ENCODE data around the gene TM9SF2. TPM values are rescaled to one million over a fixed set of nuclear protein-coding genes. Genes with fewer than 3 reads are reported as not detected.
"Not testable (repeated sequence)": the region's sequence is repeated elsewhere in the genome, so short reads cannot be mapped to it uniquely, and the experiment has no call there.

Gene TM9SF2
- polyA plus RNA-seq, 1 donor, result 233 TPM

DNA sequence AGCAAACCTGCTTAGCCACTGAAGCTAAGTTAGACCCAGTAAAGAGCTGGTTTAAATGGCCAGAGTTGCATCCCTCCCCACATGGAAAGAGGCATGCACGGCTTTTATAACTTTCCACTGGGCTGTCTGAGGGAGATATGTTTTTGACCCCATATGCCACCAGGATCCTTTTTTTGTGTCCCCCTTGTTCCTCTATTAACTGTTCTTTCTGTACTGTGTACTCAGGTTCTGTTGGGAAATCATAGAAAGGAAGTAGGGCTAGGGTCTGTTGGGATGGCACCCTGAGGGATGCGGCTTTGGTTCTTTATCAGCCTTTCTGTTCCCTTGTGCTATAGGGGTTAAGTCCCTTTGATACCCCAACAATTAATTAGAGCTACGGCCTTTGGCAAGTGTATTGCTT is 12.2 kb upstream of the TM9SF2 start:
- DNase-seq, result no peak
- no peaks in the 10 kb centered on the region for H3K27me3 ChIP-seq (ENCODE audit: control insufficient read depth, insufficient read depth, low read length)
- no peak overlapping the region for H3K27ac ChIP-seq (ENCODE audit: low read length)
- H3K4me3 ChIP-seq (ENCODE audit: low read length), result no peak overlapping the region
- no peaks in the 10 kb centered on the region for H3K9me3 ChIP-seq (ENCODE audit: control insufficient read depth, low read depth, low read length)
- no peaks in the 10 kb centered on the region for H3K36me3 ChIP-seq (ENCODE audit: control insufficient read depth, insufficient read depth, low read length)
- WGBS (ENCODE audit: insufficient coverage, low lambda C conversion rate), result no CpG with 5 or more reads among the region's 3 CpGs
- H3K4me1 ChIP-seq (ENCODE audit: control insufficient read depth, insufficient read depth, low read length), result no peaks in the 10 kb centered on the region

- H3K4me1 ChIP-seq (ENCODE audit: control insufficient read depth, insufficient read depth, low read length); H3K4me3 ChIP-seq (ENCODE audit: low read length); H3K36me3 ChIP-seq (ENCODE audit: control insufficient read depth, insufficient read depth, low read length); DNase-seq; H3K9me3 ChIP-seq (ENCODE audit: control insufficient read depth, low read depth, low read length); H3K27me3 ChIP-seq (ENCODE audit: control insufficient read depth, insufficient read depth, low read length); H3K27ac ChIP-seq (ENCODE audit: low read length): not testable (repeated sequence)
- WGBS (ENCODE audit: insufficient coverage, low lambda C conversion rate), result no CpG with 5 or more reads among the region's 3 CpGs
Observed at GRCh38 chr13:99491750-99492149, 9.5 kb upstream of the TM9SF2 start.

DNA sequence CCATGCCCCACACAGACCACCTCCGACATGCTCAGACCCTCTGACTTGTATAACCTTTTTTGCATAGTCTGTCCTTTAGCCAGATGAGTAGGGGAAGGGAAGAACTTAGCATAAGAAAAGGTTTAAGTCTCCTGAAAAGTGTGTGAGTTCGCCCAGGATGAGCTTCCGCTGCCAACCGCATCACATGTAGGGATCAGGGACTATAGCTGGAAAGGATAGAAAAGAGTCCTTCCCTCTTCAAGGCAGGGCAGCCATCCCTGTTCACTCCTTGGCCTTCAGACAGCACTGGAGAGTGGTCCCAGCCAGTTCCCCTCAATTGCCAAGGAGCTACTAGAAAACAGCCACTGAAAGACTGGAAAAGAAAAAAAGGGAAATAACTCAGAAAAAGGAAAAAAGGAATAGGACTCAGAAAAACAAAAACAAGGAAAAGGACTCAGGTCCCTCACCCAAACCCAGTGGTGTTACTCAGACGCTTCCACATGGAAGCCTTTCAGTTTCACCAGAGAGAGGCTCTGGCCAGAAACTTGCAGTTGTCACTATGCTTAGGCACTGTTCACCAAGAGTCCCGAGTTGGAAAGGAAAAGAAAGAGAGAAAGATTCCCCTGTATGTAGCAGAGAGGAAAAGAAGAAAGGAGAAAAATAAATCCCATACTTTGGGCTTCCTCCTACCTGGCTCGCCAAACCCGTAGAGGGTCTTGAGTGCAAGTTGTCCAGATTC is 5.6 kb upstream of the TM9SF2 start:
- peaks cover 8% of the 10 kb centered on the region for H3K4me1 ChIP-seq (ENCODE audit: control insufficient read depth, insufficient read depth, low read length)
- no peaks in the 10 kb centered on the region for H3K27me3 ChIP-seq (ENCODE audit: control insufficient read depth, insufficient read depth, low read length)
- 100% methylated on average over 2 of the region's 8 CpGs for WGBS (ENCODE audit: insufficient coverage, low lambda C conversion rate)
- DNase-seq, result no peak
- H3K36me3 ChIP-seq (ENCODE audit: control insufficient read depth, insufficient read depth, low read length), result no peaks in the 10 kb centered on the region
- H3K4me3 ChIP-seq (ENCODE audit: low read length), result no peak overlapping the region
- H3K27ac ChIP-seq (ENCODE audit: low read length), result no peak overlapping the region
- H3K9me3 ChIP-seq (ENCODE audit: control insufficient read depth, low read depth, low read length), result no peaks in the 10 kb centered on the region

- Histone ChIP-seq H3K4me3 (ENCODE audit: low read length) (no peak overlapping the region), H3K27me3 (ENCODE audit: control insufficient read depth, insufficient read depth, low read length) (no peaks in the 10 kb centered on the region), H3K4me1 (ENCODE audit: control insufficient read depth, insufficient read depth, low read length) (peaks cover 8% of the 10 kb centered on the region), H3K27ac (ENCODE audit: low read length) (no peak overlapping the region), H3K36me3 (ENCODE audit: control insufficient read depth, insufficient read depth, low read length) (no peaks in the 10 kb centered on the region), H3K9me3 (ENCODE audit: control insufficient read depth, low read depth, low read length) (no peaks in the 10 kb centered on the region)
- DNase-seq, result peak in 1 of 2 donors; percentile 14
- 80% methylated on average over 1 of the region's 12 CpGs for WGBS (ENCODE audit: insufficient coverage, low lambda C conversion rate)
Observed at GRCh38 chr13:99496184-99497142, 4.8 kb upstream of the TM9SF2 start.

DNA sequence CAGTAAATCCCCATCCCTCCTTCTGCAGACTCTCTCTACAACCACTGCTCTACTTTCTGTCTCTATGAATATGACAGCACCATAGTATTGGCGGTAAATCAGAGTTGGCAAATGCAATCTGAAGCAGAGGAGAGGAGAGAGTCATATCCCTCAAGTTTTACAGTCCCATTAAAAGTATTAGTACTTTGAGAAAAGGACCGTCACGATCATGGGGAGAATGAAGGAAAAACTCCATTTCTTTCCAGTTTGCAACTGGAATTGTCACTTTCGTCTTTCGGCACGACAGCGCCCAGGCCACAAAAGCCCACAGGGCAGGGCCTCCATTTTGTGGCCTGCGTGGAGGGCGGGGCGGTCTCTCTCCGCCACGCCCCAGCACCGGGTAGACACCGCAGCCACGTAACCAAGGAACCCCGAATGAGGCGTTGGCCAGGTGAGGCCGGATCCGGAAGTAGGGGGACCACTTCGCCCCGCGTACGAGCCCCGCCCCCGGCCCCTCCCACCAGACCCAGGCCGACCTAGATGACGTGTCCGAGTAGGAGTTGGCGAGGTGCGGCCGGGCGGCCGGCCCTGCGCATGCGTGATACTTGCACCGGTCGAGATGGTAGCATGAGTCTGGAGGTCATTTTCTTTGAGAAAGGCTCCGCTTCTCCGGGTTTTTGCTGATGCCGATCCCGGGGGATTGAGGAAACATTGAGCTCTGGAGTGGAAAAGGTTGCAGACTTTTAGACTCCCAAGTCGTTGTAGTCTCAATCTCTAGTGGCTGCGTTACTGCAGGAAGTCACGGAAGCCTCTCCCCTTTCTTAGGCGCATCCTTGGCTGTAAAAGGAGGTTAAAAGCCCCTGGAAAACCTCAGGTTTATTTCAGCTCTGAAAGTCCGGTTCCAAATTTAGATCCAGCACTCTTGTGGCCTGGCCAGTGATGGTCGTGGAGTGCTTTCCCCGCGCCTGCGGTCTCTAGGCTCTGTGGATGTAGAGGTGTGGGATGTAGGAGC is 2.8 kb upstream of the TM9SF2 start:
- Histone ChIP-seq H3K36me3 (ENCODE audit: control insufficient read depth, insufficient read depth, low read length) (no peaks in the 10 kb centered on the region), H3K9me3 (ENCODE audit: control insufficient read depth, low read depth, low read length) (no peaks in the 10 kb centered on the region), H3K27ac (ENCODE audit: low read length) (peak overlapping the region; percentile 91), H3K4me3 (ENCODE audit: low read length) (peak overlapping the region; percentile 53), H3K4me1 (ENCODE audit: control insufficient read depth, insufficient read depth, low read length) (peaks cover 8% of the 10 kb centered on the region), H3K27me3 (ENCODE audit: control insufficient read depth, insufficient read depth, low read length) (no peaks in the 10 kb centered on the region)
- DNase-seq, result peak; percentile 99
- no CpG with 5 or more reads among the region's 50 CpGs for WGBS (ENCODE audit: insufficient coverage, low lambda C conversion rate)

DNA sequence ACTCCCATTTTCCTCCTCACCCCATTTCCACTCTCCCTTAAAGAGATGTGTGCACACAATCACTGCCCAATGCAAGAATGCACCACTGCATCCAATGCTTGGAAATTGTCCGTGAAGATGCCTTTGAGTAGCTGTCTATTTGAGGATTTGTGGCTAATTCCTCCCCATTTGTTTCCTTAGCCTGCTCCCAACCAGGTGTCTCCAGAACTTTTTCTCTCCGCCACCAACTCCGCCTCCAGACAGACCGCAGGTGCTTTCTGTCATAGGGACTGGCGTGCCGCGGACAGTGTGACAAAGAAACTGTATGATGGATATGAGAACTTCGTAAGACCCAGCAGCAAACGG is 461 bp upstream of the TM9SF2 start:
- Histone ChIP-seq H3K4me1 (ENCODE audit: control insufficient read depth, insufficient read depth, low read length) (peaks cover 11% of the 10 kb centered on the region), H3K27ac (ENCODE audit: low read length) (peak overlapping the region; percentile 96), H3K9me3 (ENCODE audit: control insufficient read depth, low read depth, low read length) (no peaks in the 10 kb centered on the region), H3K4me3 (ENCODE audit: low read length) (peak overlapping the region; percentile 80), H3K36me3 (ENCODE audit: control insufficient read depth, insufficient read depth, low read length) (no peaks in the 10 kb centered on the region), H3K27me3 (ENCODE audit: control insufficient read depth, insufficient read depth, low read length) (no peaks in the 10 kb centered on the region)
- no peak for DNase-seq
- WGBS (ENCODE audit: insufficient coverage, low lambda C conversion rate), result no CpG with 5 or more reads among the region's 9 CpGs

DNA sequence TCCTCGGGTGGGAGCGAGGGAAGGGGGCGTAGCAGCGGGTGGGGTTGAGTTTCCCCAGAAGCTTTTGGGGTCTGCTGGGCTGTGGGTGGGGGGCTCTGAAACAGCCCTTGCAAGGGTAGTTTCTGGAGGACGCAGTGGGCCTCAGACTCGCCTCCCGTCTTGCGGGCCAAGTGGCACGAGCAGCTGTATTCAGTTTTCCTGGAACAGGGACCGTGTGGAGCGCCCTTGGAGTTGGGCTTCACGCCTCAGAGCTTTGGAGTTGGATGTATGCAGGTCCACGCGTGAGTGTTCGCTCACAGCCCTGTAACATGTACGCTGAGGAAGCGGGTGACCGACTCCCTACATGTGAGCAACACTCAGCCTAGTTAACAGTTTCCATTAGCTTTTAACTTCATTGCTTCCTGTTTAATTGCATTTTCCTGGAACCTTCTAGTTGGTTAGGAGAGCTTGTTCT is 603 bp downstream of the TM9SF2 start:
- peaks cover 18% of the 10 kb centered on the region for H3K4me1 ChIP-seq (ENCODE audit: control insufficient read depth, insufficient read depth, low read length)
- WGBS (ENCODE audit: insufficient coverage, low lambda C conversion rate), result no CpG with 5 or more reads among the region's 18 CpGs
- H3K27me3 ChIP-seq (ENCODE audit: control insufficient read depth, insufficient read depth, low read length), result no peaks in the 10 kb centered on the region
- no peaks in the 10 kb centered on the region for H3K9me3 ChIP-seq (ENCODE audit: control insufficient read depth, low read depth, low read length)
- no peaks in the 10 kb centered on the region for H3K36me3 ChIP-seq (ENCODE audit: control insufficient read depth, insufficient read depth, low read length)
- peak; percentile 26 to 73 for DNase-seq
- H3K4me3 ChIP-seq (ENCODE audit: low read length), result peak overlapping the region; percentile 80
- peak overlapping the region; percentile 96 for H3K27ac ChIP-seq (ENCODE audit: low read length)

DNA sequence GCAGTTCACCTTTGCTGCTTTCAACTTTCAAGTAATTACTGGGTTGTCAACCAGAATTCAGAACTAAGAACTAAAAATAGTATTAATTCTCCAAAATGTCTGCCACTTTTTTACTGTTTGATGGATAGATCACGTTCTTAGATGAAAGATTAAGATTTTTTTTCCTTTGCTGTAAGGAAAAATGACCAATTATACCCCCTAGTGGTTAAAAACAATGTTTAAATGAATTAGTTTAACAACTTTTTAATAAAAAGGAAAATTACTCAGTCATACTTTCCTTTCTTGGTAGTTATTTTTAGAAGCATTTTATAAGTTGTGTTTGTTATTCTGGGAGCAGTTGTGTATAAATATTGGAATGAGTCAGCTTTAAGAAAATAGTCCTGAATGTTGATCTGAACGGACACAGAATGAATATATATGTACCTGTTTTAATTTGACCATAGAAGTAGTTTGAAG is 4.6 kb downstream of the TM9SF2 start:
- Histone ChIP-seq H3K4me3 (ENCODE audit: low read length) (no peak overlapping the region), H3K27ac (ENCODE audit: low read length) (peak overlapping the region; percentile 30), H3K9me3 (ENCODE audit: control insufficient read depth, low read depth, low read length) (peaks cover 5% of the 10 kb centered on the region), H3K36me3 (ENCODE audit: control insufficient read depth, insufficient read depth, low read length) (peaks cover 13% of the 10 kb centered on the region), H3K4me1 (ENCODE audit: control insufficient read depth, insufficient read depth, low read length) (peaks cover 11% of the 10 kb centered on the region), H3K27me3 (ENCODE audit: control insufficient read depth, insufficient read depth, low read length) (no peaks in the 10 kb centered on the region)
- 44% methylated on average over 2 of the region's 2 CpGs for WGBS (ENCODE audit: insufficient coverage, low lambda C conversion rate)
- DNase-seq, result no peak

- DNase-seq, result peak in 1 of 2 donors; percentile 14
- Histone ChIP-seq H3K4me1 (ENCODE audit: control insufficient read depth, insufficient read depth, low read length) (peaks cover 11% of the 10 kb centered on the region), H3K27ac (ENCODE audit: low read length) (peak overlapping the region; percentile 30)
Observed at GRCh38 chr13:99506634-99507033, 5.4 kb downstream of the TM9SF2 start.

More at GRCh38 chr13:99506634-99507033, 5.4 kb downstream of the TM9SF2 start:
- no peak overlapping the region for H3K4me3 ChIP-seq (ENCODE audit: low read length)
- peaks cover 5% of the 10 kb centered on the region for H3K9me3 ChIP-seq (ENCODE audit: control insufficient read depth, low read depth, low read length)
- WGBS (ENCODE audit: insufficient coverage, low lambda C conversion rate), result no CpG with 5 or more reads among the region's 2 CpGs
- peaks cover 13% of the 10 kb centered on the region for H3K36me3 ChIP-seq (ENCODE audit: control insufficient read depth, insufficient read depth, low read length)
- H3K27me3 ChIP-seq (ENCODE audit: control insufficient read depth, insufficient read depth, low read length), result no peaks in the 10 kb centered on the region
